NCI-H2107 treated with DMSO at 0.1 percent for 48 hours (cell line): ENCODE measurements around the gene CTNND2.

ENCODE experiments used
- DNase-seq: peaks from one replicate; lab custom pipeline; 2025; ENCODE audit not compliant: unreplicated experiment; lab: John Stamatoyannopoulos, UW

CTNND2 gene

GRCh38 chr5:11289733-11290132 lies 614.5 kb downstream of the CTNND2 start:
- DNase-seq, result no peak

DNA sequence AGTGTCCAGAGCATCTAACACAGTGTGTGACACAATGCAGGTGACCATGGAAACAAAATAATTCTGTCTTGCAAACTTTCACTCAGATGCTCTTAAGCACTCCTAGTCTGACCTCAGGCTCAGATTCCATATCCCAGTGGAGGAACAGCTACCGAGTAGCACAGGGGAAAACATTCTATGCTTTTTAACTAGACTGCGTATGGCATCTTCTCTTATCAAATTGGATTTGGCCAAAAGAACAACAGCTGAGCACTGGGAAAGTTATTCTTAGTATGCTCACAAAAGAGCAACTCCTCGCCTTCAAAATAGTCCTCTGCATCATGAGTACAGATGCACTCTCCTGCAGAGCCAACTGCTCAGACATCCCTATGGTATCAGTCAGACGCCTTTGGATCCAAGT lies 615.0 kb downstream of the CTNND2 start:
- no peak for DNase-seq

- no peak for DNase-seq
Observed at GRCh38 chr5:11281842-11282241, 622.4 kb downstream of the CTNND2 start.

GRCh38 chr5:11277323-11277722 lies 626.9 kb downstream of the CTNND2 start:
- DNase-seq, result no peak

GRCh38 chr5:11273180-11273903 lies 630.9 kb downstream of the CTNND2 start:
- DNase-seq, result no peak

DNA sequence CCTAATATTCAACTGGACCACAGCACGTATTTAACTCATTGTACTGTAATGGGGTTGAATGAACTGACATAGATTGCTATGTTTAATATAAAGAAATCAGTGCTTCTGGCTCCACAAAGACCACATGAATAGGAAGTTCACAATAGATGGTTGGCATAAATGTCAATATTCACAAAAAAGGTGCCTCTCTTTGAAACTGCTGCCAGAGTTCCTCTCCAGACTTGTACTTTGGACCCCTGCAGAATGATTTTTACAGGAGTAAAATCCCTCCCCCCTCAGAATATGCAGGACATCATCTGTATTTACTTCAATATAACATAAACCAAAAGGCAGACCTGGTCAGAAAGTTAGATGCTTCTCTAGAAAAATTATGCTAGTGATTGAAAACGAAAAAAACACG lies 634.7 kb downstream of the CTNND2 start:
- DNase-seq, result no peak

GRCh38 chr5:11268891-11269290 lies 635.4 kb downstream of the CTNND2 start:
- DNase-seq, result no peak

GRCh38 chr5:11266331-11266730 lies 637.9 kb downstream of the CTNND2 start:
- DNase-seq, result no peak

DNA sequence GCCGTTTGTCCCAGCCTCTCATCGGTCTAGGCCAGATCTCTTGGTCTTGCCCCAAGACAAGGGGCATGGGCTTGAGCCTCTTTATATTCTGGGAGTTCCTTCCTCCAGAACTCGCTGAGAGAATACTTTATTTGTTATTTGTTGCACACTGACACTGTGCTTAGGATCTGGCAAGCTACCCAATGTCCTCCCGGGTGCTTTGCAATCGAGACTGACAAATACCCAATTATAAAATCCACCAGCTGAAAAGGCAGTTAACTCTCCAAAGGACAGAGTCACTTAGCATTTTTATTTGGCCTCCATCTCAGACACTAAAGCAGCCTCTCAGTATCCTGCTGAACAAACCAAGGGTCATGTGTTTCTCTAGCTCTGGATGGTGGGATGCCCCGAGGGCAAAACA lies 643.0 kb downstream of the CTNND2 start:
- no peak for DNase-seq

DNA sequence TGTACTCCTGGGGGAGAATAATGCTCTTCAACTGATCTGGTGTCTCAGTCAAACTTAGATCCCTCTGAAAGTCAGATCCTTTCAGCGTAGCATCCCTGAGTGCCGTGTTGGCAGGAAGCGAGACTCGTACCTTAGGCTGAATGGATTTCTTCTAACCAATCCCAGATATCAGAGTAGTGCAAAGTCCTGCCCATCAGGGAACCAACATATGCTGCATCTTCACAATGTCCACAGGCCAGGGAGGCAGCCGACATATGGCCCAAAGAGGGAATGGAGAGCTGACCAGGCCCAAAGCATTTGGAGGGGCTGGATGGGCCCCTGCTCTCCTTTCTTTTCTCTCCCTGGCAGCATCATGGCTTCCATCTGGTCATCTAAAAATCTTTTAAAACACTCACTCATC lies 646.2 kb downstream of the CTNND2 start:
- no peak for DNase-seq

DNA sequence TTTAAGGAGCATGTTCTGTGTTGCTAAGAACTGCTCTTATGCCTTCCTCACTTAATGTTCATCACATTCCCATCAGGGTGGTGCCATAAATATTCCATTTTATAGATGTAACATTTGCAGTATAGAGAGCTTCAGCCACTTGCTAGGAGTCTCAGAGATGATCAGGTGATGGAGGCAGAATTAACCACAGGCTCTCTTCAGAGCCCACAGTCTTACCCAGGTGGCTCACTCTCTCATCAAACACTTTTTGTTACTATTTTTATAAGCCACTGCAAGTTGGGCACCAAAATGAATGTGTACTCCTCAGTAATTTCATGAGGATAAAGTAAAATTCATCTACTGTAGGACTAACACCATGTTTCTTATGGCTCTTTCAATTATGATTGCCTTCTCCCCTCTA lies 651.7 kb downstream of the CTNND2 start:
- DNase-seq, result no peak

GRCh38 chr5:11252075-11252474 lies 652.2 kb downstream of the CTNND2 start:
- no peak for DNase-seq

DNA sequence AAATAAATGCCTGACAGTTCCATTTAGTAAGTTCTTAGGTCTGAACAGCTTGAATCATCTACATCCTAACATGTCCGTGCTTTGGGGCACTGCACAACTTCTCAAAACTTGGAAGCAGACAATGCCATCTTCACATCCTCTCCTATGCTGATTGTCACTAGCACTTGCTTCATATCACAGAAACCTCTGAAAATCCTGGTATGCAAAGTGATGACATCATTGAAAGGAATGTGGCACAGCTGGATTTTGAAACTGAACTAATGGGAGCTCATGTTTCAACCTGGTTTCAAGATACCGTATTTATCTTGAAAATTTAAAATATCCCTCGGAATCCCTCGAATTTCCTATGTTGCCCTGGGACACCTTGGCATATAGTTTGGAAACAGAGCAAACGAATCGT lies 653.0 kb downstream of the CTNND2 start:
- no peak for DNase-seq

GRCh38 chr5:11248966-11249365 lies 655.3 kb downstream of the CTNND2 start:
- no peak for DNase-seq

GRCh38 chr5:11247224-11247623 lies 657.0 kb downstream of the CTNND2 start:
- DNase-seq, result no peak

GRCh38 chr5:11240293-11241190 lies 663.7 kb downstream of the CTNND2 start:
- no peak for DNase-seq

GRCh38 chr5:11239261-11240015 lies 664.8 kb downstream of the CTNND2 start:
- no peak for DNase-seq

DNA sequence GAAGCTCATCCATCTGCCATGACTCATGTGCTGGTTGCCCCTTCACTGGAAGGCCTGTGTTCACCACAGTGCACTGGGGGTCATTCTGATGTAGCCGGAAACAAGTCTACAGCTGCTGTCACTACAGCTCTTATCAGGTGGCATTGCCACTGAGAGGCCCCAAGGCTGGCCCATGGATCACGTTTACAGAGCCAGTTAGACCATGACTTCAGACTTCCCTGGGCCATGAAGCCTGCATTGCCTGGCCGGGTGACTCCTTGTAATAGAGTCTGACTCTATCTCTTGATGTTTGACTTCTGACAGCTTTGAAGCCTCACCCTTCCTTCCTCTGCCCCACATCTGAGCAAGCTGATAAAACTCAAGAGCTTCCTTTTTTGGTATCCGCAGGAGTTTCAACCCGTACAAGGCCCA lies 669.7 kb downstream of the CTNND2 start:
- no peak for DNase-seq

DNA sequence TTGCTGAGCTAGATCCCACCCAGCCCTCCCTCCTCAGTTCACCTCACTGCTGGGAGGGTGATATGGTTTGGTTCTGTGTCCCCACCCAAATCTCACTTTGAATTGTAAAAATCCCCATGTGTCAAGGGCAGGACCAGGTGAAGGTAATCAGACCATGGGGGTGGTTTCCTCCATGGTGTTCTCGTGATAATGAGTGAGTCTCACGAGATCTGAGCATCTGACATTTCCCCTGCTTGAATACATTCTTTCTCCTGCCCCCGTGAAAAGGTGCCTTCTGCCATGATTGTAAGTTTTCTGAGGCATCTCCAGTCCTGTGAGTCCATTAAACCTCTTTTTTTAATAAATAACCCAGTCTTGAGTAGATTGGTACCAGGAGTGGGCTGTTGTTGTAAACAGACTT lies 673.4 kb downstream of the CTNND2 start:
- no peak for DNase-seq

DNA sequence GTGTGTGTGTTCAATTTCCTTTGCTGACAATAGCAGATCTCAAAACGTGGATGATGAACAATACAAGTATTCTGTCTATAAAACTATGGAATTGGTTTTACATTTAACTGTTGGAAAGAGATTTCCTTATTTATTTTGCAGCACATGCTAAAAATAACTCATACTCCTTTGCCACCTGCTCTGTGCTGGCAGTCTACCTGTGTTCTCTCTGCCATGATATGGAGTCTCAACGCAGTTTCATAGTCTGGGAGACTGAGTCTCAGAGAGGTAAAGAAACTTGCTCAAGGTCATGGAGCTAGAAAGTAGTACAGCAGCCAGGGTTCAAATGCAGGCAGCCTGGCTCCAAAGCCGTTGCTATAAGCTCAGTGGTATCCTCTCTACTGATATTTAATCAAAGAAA lies 677.2 kb downstream of the CTNND2 start:
- DNase-seq, result no peak

- DNase-seq, result no peak
Observed at GRCh38 chr5:11224436-11225187, 679.6 kb downstream of the CTNND2 start.
